Amniotic stem cell (primary cell): ENCODE data around the gene OBP2A.
"Not testable (repeated sequence)": the region's sequence is repeated elsewhere in the genome, so short reads cannot be mapped to it uniquely, and the experiment has no call there.

Experiments
- DNase-seq: peaks from one replicate; lab custom pipeline; 2025; lab: John Stamatoyannopoulos, UW

OBP2A gene

DNA sequence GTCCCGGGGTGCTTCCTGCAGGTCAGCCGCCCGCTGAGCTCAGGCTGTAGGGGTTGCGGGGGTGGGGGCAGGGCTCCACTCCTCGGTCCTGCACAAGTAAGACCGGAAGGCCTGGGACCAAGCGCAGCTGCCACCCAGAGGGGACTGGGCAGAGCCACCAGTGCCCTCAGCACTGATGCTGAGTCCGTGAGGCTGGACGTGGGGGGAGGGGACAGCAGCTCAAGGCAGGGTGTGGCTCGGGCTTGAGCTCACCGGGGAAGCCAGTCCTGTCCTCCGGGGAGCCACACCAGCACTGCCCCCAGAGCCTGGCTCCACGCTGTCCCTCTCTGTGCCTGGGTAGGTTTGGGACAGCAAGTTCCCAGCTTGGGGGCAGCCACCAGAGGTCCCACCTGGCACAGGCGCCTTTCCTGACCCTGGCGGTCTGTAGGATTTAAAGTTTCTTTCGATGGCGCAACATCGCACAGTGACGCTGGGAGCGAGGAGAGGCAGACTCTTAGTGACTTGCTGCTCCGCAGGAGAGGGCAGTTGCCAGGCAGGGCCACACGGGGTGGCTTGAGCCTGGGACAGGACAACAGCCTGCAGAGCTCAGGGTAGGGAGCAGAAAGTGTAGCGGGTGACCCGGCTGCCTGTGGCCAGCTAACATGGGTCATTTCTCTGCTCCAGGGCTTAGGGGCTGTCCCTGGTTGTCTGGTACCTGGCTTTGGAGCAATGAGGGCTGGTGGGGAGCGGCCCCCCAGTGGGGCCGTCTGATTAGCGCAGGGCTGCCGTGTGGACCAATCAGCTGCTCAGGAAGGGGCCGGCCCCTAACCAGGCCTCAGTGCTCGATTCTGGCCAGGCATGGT is 19.0 kb upstream of the OBP2A start:
- no peak for DNase-seq

DNA sequence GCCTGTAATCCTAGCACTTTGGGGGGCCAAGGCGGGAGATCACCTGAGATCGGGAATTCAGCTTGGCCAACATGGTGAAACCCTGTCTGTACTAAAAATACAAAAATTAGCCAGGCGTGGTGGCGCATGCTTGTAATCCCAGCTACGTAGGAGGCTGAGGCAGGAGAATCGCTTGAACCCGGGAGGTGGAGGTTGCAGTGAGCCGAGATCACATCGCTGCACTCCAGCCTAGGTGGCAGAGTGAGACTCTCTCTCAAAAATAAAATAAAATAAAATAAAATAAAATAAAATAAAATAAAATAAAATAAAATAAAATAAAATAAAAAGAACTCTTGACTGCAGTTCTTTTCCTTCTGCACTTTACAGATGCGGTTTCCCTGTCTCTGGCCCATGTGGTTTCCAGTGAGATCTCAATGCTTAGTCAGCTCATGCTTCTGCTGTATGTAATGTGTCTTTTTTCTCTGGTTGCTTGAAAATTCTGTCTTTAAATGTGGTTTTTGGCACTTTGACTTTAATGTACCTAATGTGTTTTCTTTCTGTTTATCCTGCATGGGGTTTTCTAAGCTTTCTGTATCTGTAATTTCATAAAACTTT is 17.0 kb upstream of the OBP2A start:
- not testable (repeated sequence) for DNase-seq

DNA sequence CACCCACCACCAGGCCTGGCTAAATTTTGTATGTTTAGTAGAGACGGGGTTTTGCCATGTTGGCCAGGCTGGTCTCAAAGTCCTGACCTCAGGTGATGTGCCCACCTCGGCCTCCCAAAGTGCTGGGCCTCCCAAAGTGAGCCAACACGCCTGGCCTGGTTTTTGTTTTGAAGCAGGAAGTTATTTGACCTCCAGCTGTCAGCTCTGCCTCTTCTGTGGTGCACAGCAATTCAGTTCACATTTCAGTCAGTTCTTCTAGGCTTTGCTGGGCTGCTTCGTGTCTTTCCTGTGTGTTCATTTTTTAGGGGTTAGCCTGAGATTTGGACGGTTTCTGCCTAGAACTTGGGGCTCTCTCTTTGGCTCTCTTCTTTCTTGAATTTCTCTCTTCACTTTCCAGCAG is 15.8 kb upstream of the OBP2A start:
- no peak for DNase-seq

DNA sequence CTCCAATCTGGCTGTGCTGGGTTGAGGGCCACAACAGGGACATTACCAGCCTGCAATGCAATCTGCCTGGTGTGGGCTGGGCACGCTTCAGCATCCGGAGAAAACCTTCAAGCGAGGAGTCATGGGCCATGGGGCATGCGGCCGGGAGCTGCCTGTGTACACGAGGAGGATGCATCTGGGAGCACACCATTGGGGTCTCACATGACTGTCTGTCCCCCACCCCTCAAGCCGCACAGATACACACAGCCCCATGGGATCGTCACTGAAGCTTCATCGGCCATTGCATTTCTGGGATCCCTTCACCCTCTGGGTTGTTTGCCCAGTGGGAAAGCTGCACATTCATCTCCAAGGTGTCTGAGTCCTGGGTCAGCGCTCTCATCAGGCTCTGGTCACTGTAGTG is 14.8 kb upstream of the OBP2A start:
- DNase-seq: no peak

DNA sequence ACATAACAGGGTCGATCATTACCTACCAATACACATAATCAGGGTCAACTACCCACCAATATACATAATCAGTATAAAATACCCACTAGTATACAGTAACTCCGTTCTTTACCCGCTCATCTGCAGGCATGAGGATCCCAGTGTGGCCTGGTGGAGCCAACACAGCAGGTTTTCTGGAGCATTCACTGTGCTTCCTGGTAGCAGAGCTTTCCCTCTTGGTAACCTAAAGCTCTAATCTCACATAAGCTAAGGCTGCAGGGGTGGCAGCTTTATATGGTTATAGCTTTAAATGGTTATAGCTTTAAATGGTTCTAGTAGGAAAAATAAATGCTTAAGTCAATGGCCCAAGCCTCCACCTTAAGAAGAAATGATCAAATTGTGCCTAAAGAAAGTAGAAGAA is 12.8 kb upstream of the OBP2A start:
- no peak for DNase-seq

DNA sequence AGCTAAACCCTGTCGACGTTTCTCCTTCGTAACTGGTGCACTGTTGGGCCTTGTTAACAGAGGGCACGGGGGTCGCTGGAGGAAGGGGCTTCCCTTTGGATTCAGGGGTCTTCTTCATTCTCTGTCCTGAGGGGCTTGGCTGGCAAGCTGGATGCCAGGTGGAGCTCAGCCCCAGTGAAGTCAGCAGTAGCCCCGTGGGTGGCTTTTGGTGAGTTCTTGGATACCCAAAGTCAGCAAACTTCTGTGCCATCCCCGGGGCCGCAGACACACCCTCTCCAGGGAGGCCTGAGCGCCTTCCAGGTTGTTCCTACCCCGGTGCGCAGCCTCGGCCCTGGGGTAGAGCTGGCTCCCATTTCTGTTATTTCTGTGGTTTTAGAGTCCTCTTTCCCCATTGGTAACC is 12.3 kb upstream of the OBP2A start:
- DNase-seq: no peak

DNA sequence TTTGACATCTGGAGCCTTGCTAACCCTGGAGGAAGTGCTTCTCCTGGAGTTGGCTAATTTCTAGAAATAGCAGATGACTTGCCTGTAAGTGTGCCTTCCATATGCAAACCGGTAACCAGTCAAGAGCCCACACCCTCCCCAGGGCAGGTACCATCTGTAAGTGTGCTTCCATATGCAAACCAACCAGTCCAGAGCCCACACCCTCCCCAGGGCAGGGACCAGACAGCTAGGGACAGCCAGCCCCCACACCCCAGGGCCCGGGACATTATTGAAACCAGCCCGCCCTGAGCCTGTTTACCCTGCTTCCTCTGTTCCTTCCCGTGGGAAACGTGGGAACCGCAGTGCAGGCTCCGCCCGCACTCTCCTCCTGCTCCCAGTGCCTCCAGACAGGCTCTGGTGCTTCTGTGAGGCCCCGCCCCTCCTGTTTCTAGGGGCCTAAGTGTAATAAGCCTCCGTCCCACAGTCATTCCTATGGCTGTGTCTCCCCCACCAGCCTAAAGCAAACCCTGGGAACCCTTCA is 11.7 kb upstream of the OBP2A start:
- not testable (repeated sequence) for DNase-seq

DNA sequence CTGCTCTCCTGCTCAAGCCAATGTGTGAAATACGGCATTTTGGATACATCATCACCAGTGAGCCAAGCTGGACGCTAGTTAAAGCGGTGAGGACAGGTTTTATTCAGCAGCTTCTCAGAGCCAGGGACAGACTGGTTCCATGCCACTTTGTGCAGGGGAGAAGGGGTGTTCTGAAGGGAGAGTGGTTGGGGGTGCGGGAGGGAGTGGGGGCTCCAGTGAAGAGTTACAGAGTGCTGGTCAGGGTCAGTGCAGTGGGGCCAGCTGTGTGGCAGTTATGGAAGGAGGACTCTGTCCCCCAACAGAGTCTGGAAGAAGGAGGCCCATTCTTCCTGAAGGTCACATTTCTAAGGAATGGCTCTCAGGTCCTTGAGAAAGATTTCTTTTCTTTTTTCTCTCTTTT is 11.1 kb upstream of the OBP2A start:
- DNase-seq: not testable (repeated sequence)

DNA sequence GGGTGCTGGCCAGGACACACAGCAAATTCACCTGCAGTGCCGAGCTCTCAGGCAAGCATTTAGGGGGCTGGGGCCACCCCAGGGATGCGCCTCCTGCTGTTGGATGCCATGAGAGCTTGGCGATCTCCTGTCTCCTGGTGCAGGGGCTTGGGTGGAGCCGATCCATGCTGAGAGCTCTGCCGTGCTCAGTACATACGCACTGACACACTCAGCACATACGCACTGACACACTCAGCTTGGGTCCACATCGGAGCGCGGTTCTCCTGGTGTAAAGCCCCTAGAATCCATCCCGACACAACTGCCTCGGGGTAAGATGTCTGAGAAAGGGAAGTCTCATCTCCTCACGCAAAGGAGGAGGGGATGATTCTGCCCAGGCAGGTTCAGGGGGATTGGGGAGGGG is 10.3 kb upstream of the OBP2A start:
- not testable (repeated sequence) for DNase-seq

DNA sequence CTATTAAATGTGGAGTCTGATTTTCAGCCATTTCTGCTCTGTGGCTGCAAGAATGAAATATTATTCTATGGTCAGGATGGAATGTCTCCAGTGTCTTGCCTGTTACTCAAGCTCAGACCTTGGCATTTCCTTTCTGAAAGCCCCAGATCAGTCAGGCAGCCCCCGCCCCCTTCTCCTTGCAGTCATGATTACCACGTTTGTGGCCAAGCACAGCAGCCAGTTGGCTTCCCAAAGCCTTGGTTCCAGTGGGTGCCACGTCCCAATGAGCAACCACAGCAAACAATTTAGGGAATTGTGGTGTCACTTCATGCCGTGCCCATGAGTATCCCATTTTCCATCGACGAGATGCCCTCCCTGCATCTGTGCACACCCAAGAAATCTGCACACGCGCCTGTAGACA is 9.7 kb upstream of the OBP2A start:
- no peak for DNase-seq

DNA sequence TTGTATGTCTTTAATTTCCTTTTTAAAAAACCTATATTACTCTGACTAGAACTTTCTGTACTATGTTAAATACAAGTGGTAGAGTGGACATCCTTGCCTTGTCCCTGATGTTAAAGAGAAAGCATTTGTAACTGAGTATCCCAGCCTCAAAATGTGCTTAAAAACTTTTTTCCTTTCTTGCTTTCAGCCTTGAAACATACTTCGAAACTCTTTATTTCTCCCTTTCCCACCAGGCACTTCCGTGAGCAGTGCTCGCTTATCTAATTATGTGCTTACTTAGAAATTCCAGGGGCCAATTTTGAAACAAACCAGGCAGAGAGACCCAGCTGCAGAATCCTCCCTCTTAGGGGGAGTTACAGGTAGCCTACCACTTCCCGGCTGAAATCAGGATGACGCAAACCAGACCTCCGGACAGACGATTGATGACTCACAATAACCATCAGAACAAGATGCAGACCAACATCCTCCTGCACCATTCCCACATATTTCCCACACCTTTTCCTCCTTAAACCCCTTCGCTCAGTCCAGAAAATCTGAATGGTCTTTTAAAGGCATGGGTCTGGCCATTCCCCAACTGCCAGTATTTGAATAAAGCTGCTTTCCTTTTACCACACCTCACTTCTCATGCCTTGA is 2.5 kb upstream of the OBP2A start:
- DNase-seq: not testable (repeated sequence)

DNA sequence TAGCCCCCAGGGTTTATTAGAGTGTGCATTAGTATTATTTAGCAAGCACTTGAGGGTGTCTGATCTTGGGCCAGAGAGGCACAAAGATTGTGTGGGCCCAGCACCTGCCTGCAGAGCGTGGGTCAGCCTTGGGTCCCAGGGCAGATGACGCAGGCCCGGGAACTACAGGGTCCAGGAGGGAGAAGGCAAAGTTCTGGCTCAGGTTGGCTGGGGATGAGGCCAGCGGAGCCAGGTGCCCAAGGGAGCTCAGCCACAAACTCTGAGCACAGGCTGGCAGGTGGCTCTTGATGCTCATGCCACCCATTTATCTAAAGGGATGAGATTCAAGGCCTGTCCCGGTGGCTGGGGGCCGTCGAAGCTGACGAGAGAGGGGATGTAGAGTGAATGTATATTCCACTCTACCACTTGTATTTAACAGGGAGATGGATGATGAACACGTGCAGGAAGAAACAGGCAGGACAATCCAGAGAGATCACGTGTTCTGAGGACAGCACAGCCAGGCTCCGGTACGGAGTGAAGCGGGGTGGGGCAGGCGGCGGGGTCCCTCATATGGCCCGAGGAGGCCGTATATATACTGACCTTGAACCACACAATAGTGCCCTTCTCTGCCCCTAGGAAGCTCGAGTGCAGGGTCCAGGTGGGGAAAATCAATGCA is 818 bp upstream of the OBP2A start:
- no peak for DNase-seq

DNA sequence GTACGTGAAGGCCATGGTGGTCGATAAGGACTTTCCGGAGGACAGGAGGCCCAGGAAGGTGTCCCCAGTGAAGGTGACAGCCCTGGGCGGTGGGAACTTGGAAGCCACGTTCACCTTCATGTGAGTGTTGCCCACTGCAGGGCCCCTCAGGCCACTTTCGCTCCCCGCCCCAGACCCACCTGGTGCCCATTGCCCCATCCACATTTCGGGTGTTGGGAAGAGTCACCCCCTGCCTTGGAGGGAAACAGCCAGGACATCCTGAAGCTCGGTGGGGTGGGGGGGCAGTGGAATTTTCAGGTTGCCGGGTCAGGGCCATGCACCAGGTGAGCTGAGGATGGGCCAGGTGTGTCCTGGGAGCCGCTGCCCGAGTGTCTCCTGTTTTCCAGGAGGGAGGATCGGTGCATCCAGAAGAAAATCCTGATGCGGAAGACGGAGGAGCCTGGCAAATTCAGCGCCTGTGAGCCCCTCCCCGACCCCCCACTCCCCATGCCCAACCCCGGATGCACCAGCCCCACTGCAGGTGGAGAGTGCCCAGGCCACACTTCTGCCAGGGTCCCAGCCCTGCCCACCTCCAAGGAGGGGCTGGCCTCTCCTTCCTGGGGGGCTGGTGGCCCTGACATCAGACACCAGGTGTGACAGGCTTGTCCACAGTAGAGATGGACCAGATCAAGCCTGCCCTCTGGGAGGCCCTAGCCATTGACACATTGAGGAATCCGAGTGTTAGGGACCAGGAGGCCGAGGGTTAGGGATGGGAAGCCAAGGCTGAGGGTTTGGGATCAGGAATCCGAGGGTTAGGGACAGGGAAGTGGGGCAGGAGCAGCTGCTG is 1.1 kb downstream of the OBP2A start:
- not testable (repeated sequence) for DNase-seq

DNA sequence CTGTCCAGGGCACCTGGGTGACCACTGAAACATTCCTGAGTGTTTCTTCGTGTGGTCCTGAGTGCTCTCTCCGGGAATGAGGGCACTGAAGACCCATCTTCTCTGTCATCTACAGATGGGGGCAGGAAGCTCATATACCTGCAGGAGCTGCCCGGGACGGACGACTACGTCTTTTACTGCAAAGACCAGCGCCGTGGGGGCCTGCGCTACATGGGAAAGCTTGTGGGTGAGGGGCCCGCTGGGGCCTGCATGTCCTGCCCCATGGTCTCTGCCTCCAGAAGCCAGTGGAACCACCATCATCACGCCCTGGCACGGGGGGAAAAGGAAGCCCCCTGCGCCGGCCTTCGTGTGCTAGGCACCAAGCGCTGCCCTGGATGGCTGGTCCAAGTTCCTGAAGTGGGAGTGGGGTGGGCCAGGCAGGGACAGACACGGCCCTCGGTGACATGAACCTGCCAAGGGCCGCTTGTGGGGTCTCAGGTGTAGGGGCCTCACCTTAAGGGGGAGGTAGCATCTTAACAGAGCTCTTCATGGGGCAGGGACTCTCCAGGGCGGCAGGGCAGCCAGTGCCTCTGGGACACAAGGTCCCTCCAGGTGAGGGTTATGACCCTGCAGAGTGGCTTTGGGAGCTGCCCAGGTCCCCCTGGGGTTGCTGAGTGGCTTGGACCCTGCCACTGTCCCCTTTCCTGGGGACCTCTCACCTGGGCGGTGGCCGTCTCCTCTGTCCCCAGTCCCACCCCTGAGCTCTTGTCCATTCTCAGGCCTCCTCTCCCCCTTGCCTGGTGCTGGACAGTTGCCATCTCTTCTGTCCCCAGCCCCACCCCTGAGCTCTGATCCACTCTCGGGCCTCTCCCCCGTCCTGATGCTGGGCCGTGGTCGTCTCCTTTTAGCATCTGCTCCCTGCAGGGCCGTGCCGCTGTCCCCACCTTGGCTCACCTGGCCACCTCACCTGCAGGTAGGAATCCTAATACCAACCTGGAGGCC is 2.1 kb downstream of the OBP2A start:
- DNase-seq: no peak

DNA sequence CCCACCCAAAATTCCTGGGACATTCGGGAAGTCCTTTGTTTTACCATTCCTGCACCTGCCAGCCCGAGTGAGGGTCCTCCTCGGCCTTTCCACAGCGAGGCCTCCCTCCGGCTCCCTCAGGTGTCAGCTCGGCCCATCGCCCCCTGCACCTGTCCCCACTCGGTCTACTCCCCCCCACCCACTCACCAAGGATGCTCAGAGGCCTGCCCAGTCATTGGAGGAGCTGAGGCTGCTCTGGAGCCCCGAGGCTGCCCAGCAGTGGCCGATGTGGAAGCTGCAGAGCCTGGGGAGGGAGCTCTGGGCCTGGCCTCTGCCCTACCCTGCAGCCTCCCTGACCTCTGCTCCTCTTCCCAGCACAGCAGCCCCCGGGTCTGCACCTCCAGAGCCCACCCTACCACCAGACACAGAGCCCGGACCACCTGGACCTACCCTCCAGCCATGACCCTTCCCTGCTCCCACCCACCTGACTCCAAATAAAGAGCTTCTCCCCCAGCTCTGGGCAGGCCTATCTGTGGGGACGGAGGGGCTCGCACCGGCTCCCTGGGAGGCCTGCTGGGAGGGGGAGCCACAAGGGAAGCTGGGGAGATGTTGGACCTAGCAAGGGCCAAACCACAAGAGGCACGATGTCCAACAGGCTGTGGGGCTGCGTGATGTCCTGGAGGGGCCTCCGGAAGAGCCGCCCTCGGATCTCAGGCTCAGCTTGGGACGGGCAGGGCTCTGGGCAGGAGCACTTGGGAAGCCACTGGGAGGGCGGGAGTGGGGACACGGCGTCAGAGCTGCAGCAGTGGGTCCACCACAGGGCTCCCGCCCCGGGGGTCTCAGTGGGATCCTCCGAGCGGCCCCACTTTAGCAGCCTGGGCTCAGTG is 3.8 kb downstream of the OBP2A start:
- DNase-seq: not testable (repeated sequence)

DNA sequence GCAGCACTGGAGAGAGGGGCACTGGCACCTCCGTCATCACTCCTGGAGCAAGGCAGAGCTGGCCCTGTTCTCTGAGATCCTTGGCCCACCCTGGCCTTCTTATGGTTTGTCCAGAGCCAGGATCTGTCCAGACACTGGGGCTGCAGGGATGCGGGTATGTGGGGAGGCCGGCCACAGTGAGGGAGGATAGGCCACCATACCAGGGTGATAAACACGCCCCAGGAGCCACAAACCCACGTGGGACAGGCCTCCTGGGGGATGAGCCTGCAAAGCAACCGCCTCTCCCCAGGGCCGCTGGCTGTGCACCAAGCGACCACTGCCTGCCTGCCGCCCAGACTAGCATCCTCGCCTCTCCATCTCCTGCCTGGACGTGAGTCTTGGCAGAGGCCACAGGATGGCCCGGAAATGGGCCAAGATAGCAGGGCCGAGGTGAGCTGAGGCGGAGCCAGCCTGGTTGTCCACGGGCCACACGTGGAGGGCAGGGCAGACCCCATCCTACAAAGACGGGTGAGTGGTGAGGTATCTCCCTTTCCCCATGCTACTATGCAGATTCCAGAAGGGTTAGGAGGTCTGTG is 4.5 kb downstream of the OBP2A start:
- no peak for DNase-seq

DNA sequence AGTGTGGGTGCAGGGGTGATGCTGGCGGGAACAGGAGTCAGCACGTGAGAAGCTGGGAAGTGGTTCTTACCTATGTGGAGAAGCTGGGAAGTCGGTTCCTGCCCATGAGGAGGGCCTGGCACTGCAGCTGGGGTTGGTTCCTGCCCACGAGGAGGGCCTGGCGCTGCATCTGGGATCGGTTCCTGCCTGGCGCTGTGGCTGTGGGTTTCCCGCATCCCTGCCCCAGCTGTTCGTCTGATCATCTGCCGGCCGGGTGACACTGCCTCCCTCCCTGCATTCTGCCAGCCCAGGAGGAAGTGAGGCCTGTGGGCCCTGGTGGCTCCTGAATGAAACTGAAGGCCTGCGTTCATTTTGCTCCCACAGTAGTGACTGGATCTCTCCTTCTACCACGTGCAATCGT is 5.1 kb downstream of the OBP2A start:
- no peak for DNase-seq

DNA sequence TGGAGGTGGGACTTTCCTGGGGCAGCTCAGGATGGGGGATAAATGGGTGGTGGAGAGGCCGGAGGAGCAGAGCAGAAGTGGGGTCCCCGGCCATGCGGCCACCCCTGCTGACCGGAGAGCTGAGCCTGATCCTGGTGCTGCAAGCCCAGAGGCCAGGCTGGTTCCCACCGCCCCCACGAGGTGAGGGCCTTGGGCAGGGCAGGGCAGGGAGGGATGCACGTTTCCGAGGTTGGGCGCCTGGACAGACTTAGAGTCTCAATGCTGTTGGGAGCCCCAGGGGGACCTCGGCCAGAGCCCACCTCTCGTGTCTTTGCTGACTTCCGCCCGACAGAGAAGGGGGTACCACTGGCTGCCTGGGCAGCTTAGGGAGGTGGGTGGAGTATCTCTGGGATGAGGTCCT is 5.5 kb downstream of the OBP2A start:
- no peak for DNase-seq
